CD4-positive, alpha-beta T cell treated with Interleukin-6 for 4 hours (primary cell): ENCODE measurements around the gene RALA.

Experiments
- DNase-seq: peaks from one replicate; pipeline ENCODE4 v3.0.0-alpha.2; 2020; ENCODE audit warnings: mixed read lengths

The RALA gene

GRCh38 chr7:39623047-39623731 is at the start of gene RALA:
RALA (plus strand) TSS chr7:39623572; CDS start chr7:39686668, 63,096 bp downstream.
- DNase-seq: peak; percentile 92

DNA sequence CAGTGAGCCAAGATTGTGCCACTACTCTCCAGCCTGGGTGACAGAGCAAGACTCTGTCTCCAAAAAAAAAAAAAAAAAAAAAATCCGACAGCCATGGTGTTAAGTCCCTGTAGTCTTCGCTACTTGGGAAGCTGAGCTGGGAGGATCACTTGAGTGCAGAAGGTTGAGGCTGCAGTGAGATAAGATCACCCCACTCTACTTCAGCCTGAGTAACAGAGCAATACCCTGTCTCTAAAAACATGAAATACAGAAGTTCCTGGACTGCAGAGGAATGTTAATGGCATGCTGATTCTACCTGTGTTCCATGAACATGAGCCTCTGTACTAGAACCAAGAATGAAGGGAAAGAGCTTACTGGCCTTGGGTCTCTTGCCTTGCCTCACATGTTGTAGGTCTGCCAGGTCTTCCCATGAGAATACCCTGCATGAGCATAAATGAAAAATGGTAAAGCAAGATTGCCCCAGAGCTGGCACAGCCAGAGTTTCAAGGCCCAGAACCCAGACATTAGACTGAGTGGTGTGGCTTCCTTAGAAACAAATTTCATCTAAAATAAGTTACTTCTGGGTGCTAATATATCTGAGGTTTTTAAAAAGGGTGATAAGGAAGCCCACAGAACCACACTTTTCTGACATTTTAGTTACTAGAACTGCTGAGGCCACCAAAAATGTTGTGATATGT is 48.6 kb upstream of the RALA start:
- DNase-seq: no peak

- DNase-seq: no peak
Measured at GRCh38 chr7:39577229-39577874, 46.0 kb upstream of the RALA start.

DNA sequence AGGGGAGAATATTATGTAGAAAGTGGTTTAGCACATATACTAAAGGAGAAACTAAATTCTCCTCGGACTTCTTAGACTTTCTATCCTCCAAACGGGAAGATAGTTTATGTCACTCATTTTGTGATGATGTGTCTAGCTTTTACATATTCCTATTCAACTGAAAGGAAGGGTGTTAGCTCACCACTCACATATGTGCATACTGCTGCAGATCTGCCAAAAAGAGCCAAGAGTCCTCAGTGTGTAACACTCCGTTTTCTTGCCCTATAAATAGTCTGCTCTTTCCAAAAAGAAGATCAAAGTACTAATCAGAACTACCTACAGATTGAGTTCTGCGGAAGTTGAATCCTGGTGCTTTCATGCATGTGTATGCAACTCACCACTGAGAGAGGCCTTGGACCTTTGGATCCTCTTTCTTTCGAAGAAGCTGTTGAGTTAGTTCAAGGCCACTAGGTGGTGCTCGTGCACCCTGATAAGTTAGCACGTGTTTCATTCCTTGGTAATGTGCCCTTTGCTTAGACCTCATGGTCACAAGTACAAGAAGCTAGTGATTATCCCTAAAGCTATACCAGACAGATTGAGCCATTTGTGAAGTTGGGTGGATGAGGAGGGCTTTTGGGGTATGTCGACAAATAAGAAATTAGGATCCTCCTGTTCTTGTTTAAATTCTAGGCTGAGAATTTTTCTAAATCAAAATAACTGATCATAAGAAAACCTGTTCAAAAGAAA is 43.1 kb upstream of the RALA start:
- DNase-seq: peak; percentile 88

DNA sequence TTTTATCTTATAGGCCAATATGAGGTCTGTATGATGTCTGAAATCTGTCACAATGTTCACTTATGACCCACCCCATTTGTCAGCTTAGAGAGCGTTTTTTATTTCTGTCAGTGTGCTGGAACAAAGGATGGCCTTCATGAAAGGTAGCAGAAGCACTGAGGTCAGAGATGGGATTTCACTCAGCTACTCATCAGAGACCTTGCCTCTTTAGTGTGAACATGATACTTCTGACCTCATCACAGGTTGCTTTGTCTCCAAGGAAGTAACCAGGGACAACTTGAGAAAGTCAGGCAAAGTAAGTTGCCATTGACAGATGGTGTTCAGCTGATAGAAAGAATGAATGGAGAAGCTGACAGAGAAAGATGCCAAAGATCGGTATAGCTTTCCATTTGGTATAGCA is 40.8 kb upstream of the RALA start:
- no peak for DNase-seq

- DNase-seq: no peak
Measured at GRCh38 chr7:39583539-39583938, 39.8 kb upstream of the RALA start.

DNA sequence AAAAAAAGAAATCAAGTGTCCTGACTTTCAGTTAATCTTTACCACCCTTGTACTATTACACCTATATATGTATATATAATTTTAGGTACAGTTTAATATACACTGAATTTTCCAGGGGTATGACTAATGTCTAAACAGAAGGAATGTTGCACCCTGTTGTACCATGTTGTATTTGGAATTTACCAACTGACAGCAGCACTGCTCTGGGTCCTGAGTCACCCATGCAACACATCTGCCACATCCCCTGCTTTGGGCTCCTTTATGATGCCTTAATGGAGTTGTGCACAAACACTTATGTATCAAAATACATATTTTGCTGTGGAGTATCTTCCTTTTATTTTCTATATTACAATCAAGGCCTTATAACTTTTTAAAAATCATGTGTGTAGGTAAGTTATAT is 36.0 kb upstream of the RALA start:
- DNase-seq: no peak

- no peak for DNase-seq
Measured at GRCh38 chr7:39588416-39588815, 35.0 kb upstream of the RALA start.

- peak; percentile 65 for DNase-seq
Measured at GRCh38 chr7:39589323-39590111, 33.9 kb upstream of the RALA start.

- DNase-seq: no peak
Measured at GRCh38 chr7:39592586-39592985, 30.8 kb upstream of the RALA start.

DNA sequence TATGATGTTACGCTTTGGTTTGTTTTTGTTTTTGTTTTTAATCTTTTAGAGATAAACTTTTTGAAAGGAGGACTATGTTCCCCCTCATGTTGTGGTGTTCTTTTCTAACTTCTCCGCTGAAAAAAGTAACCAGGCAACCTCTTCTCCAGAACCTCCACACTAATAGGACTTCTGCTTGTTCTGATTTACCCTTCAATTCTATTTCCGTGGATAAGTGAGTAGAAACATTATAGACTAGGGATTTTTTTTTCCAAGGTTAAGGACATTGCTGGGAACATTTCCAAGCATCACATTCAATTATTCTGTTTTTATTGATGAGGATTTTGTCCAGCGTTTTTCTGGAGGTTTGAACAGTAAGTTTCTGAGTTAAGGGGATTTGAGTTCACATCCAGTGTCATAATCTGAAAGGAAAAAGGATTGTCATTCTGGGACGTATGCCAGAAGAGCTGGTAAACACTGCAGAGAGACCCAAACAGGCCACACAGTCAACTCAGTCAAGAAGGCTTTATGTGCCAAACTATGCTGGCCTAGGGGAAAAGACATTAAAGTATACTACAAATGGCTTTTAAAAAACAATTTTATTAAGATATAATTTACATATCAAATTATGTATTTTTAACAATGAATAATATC is 28.3 kb upstream of the RALA start:
- no peak for DNase-seq

- no peak for DNase-seq
Measured at GRCh38 chr7:39602351-39602750, 21.0 kb upstream of the RALA start.

DNA sequence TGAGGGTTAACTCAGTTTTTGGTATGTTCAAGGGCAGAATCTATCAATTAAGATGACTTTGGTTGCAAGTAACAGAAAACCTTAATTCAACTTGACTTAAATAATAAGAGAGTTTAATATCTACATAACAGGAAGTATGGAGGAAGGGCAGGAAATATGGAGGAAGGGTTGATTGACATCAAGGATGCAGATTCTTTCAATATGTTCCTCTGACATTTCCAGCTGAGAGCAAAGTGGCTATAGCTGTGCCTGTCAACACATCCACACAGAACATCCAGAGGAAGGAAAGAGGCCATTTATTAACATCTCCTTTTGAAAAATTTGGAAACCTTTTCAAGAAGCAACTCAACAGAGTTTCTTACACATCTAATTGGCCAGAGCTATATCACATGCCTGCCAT is 19.4 kb upstream of the RALA start:
- DNase-seq: no peak

- no peak for DNase-seq
Measured at GRCh38 chr7:39605087-39605486, 18.3 kb upstream of the RALA start.

DNA sequence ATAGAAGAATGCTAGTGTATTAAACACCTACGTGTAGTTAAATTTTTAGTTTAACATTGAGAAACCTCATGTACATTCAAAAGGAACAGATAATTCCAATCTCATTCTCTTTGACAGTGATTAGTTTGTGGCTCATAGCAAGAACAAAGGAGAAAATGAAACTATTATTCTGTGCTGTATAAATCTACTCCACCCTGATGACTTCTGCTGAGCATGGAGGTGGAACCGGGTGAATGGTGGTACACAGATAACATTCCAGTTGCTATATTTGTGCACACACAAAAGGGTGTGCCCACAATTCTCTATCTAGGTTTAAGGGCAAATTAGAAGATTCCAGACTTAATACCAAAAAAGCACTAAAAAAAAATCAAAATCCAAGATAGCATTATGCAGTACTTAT is 17.0 kb upstream of the RALA start:
- peak; percentile 14 for DNase-seq

- DNase-seq: no peak
Measured at GRCh38 chr7:39606941-39607340, 16.4 kb upstream of the RALA start.

DNA sequence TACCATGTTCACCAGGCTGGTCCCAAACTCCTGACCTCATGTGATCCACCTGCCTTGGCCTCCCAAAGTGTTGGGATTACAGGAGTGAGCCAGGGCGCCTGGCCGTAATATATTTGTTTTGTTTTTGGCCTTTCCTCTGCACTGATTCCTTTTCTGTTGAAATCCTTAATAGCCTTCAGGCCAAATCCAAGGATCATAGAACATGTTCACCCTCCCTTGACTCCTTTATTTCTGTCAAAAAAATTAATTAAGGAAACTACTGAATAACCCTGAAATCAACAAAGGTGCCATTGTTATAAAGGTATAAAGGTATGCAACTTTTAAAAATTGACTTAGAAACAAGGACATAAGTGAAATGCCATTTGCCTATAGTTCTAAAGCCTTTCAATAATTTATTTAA is 15.5 kb upstream of the RALA start:
- DNase-seq: no peak

- no peak for DNase-seq
Measured at GRCh38 chr7:39608278-39608677, 15.1 kb upstream of the RALA start.

DNA sequence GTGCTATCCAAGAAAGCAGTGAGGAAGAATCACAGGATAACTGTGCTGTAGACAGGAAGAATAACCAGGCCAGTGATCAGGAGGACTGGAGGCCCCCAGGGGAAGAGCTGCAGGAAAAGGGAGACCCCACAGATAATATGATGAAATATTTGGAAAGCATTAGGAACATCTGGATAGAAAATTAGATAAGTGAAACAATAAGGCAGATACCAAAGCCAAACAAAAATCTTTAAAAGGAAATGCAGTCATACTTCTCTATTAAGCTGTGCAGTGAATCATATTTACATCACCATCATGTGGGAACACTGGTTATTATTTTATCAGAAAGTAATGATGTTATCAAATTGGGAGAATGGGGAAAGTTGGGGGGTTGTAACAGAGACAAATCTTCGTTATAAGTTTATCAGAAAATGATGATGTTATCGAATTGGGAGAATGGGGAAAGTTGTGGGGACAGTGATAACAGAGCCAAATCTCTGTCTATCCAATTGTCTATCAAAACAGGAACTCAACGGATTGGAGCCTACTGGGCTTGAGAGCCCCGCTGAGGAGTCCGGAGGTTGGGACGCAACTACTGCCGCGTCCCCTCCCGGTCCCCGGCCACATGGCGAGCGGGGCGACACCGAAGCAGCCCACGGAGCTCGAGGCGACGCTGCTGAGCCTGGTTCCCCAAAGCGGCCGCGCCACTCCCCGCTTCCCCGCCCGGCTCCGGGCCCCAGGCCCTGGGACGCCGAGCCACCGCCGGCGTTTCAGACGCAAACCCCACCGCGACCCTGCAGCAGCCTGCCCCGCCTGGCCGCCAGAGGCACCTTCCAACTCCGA is 14.0 kb upstream of the RALA start:
- DNase-seq: peak; percentile 41

DNA sequence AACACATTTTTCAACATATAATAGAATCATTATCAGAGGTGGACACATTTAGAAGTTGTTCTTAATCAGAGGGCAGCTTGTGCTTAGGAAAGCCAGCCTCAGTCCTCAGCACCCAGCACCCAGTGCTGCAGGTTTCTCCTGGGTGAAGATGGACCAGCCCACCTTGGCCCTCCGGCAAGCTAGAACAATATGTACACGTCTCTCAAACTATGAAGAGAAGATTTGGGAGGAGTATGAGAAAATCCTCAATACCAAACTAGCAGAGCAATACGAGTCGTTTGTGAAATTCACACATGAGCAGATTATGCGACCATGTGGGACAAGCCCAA is 13.5 kb upstream of the RALA start:
- no peak for DNase-seq

DNA sequence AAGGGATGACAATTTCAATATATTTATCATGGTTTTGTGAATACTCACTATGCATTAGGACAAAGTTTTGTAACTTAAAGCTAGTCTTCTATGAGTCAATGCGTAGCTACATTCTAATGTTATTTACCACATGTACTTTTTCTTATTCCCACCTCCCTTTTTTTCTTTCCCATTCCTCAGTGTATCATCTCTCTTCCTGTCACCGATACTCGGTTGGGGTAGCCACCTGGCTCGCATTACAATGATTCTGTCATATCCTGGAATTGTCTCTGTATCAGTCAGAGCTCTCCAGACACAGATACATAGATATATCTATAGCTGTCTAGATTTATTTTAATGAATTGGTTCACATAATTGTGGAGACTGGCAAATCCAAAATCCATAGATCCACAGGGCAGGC is 9.8 kb upstream of the RALA start:
- DNase-seq: no peak

DNA sequence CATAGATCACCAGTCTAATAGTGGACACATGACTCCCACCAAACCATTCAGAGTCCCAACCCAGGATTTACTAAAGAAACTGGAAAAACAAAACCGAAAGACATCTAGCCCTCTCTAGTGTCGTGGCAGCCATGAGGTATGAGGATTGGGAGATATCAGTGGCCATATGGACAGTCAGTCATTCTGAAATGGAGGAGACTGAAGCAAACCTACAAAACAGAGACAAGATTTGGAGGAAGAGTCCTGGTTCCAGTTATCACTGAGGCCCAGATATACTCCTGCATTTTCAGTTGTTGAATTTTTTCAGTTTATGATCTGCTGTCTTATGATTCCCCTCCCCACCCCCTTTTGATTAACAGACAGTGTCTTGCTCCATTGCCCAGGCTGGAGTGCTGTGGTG is 9.1 kb upstream of the RALA start:
- DNase-seq: no peak
